ENCODE measurements around the gene AKAP6. TPM values are rescaled to one million over a fixed set of nuclear protein-coding genes. Genes with fewer than 3 reads are reported as not detected.

The AKAP6 gene
- total and polyA plus RNA-seq, 2 experiments from 2014 or later = 0.38 to 0.42 TPM

- Histone ChIP-seq H3K79me2 (replicated peaks; ENCODE audit: insufficient read depth) (no peaks in the 10 kb centered on the region), H3F3A (replicated peaks; ENCODE audit: low read depth) (no peaks in the 10 kb centered on the region), H3K9me2 (ENCODE audit: insufficient read depth) (peaks cover 9% of the 10 kb centered on the region; the same call in 1 of the 2 replicates), H4K20me1 (replicated peaks; ENCODE audit: insufficient read depth) (no peaks in the 10 kb centered on the region), H2AFZ (peak overlapping the region; percentile 95), H3K4me3 (no peak overlapping the region), H3K4me1 (ENCODE audit: insufficient read depth) (0 out of 2 replicates have a peak, but pooled peaks cover 8% of the 10 kb centered on the region), H3K4me2 (no peak overlapping the region), H3K36me3 (ENCODE audit: insufficient read depth) (no peaks in the 10 kb centered on the region; the same call in 1 of the 2 replicates), H3K27me3 (ENCODE audit: insufficient read depth) (no peaks in the 10 kb centered on the region), H3K27ac (ENCODE audit: low read depth) (no peak overlapping the region)
- DNase-seq (ENCODE audit: low spot score) (no peak), ATAC-seq (no peak)
- H3K4me1 Mint-ChIP-seq = peaks cover 12% of the 10 kb centered on the region
- TF ChIP-seq, protein P1, sequence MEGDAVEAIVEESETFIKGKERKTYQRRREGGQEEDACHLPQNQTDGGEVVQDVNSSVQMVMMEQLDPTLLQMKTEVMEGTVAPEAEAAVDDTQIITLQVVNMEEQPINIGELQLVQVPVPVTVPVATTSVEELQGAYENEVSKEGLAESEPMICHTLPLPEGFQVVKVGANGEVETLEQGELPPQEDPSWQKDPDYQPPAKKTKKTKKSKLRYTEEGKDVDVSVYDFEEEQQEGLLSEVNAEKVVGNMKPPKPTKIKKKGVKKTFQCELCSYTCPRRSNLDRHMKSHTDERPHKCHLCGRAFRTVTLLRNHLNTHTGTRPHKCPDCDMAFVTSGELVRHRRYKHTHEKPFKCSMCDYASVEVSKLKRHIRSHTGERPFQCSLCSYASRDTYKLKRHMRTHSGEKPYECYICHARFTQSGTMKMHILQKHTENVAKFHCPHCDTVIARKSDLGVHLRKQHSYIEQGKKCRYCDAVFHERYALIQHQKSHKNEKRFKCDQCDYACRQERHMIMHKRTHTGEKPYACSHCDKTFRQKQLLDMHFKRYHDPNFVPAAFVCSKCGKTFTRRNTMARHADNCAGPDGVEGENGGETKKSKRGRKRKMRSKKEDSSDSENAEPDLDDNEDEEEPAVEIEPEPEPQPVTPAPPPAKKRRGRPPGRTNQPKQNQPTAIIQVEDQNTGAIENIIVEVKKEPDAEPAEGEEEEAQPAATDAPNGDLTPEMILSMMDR (conservative IDR thresholded peaks at IDR 0.05; ENCODE audit: low read depth in 2 of 2) = no peak; a peak in 1 of 4 replicates
- TF ChIP-seq REST (IDR thresholded peaks at IDR 0.05; ENCODE audit: unreplicated experiment) = no peak
- TF ChIP-seq POLR2AphosphoS5 (IDR thresholded peaks at IDR 0.05; ENCODE audit: low read depth) = no peak
- no peak for TF ChIP-seq NANOG (IDR thresholded peaks at IDR 0.05; ENCODE audit: borderline replicate concordance)
- no peak for TF ChIP-seq ETS1 (IDR thresholded peaks at IDR 0.05)
- TF ChIP-seq EZH2phosphoT487 (IDR thresholded peaks at IDR 0.05; ENCODE audit: unreplicated experiment) = no peak
- TF ChIP-seq EZH2 (IDR thresholded peaks at IDR 0.05; ENCODE audit: low read depth, unreplicated experiment) = no peak
- TF ChIP-seq ZNF331 (CRISPR knock-in tag; IDR thresholded peaks at IDR 0.05; ENCODE audit: low read depth) = no peak
- TF ChIP-seq ZNF462 (CRISPR knock-in tag; IDR thresholded peaks at IDR 0.05) = no peak
- no peak for TF ChIP-seq STAT1 (IDR thresholded peaks at IDR 0.05; ENCODE audit: unreplicated experiment)
- TF ChIP-seq JUNB (IDR thresholded peaks at IDR 0.05; ENCODE audit: unreplicated experiment) = no peak
- no peak for TF ChIP-seq CREB1 (CRISPR knock-in tag; IDR thresholded peaks at IDR 0.05; ENCODE audit: low read depth)
- no peak for TF ChIP-seq ZNF114 (CRISPR knock-in tag; IDR thresholded peaks at IDR 0.05)
- H3K27me3 Mint-ChIP-seq (ENCODE audit: insufficient read depth, low read depth, poor library complexity) = peaks cover 3% of the 10 kb centered on the region
- H3K9me3 Mint-ChIP-seq = no peaks in the 10 kb centered on the region
- no peaks in the 10 kb centered on the region for H3K36me3 Mint-ChIP-seq (ENCODE audit: low read depth)
- H3K27ac Mint-ChIP-seq = no peak overlapping the region
- no peak overlapping the region for H3K4me3 Mint-ChIP-seq
These were observed 16.3 kb downstream of the AKAP6 start for GRCh38 chr14:32345311-32345791.

Data from GM23338 (cell line).